Keratinocyte (primary cell): ENCODE data around the gene ATP8B1. TPM values are rescaled to one million over a fixed set of nuclear protein-coding genes. Genes with fewer than 3 reads are reported as not detected.
"Not testable (repeated sequence)": the region's sequence is repeated elsewhere in the genome, so short reads cannot be mapped to it uniquely, and the experiment has no call there.

ENCODE experiments used
- DNase-seq: peaks from one replicate; pipeline ENCODE4 v3.0.0-alpha.2; 2011; ENCODE audit warnings: low read depth, missing footprints, low spot score
- FAIRE-seq: peaks from 2 replicates; lab custom pipeline; 2011; peaks lifted over from hg19 to GRCh38; lab: Jason Lieb, UNC
- H2AFZ ChIP-seq: 2 replicates; pipeline ENCODE4 v1.6.0; 2012; ENCODE audit warnings: low read length, control low read depth, inconsistent platforms; ENCODE audit not compliant: control insufficient read depth
- H3K27ac ChIP-seq: 2 replicates; pipeline ENCODE4 v1.5.1; 2011; ENCODE audit warnings: low read length; ENCODE audit not compliant: control insufficient read depth, insufficient read depth
- H3K27me3 ChIP-seq: 3 replicates; pipeline ENCODE4 v1.6.0; 2011; ENCODE audit warnings: low read length; ENCODE audit not compliant: control insufficient read depth, insufficient read depth; ENCODE audit errors: extremely low read depth
- H3K36me3 ChIP-seq, 2 experiments: 2 replicates in 1 of 2; 3 replicates in 1 of 2; pipeline ENCODE4 v1.5.1; 2011; ENCODE audit warnings: low read length in 2 of 2, mild to moderate bottlenecking in 1 of 2; ENCODE audit not compliant: control insufficient read depth in 2 of 2, insufficient read depth in 2 of 2; ENCODE audit errors: extremely low read depth in 1 of 2
- H3K4me1 ChIP-seq: 3 replicates; pipeline ENCODE4 v1.5.1; 2011; ENCODE audit warnings: low read length; ENCODE audit not compliant: control insufficient read depth, insufficient read depth; ENCODE audit errors: extremely low read depth
- H3K4me2 ChIP-seq: 3 replicates; pipeline ENCODE4 v1.6.0; 2011; ENCODE audit warnings: low read depth, low read length; ENCODE audit not compliant: control insufficient read depth, insufficient read depth; ENCODE audit errors: extremely low read depth
- H3K4me3 ChIP-seq, 3 experiments: fragments of 200-600 bp in 1 of 3; sonication (generic) in 1 of 3; 2 replicates in 2 of 3; 3 replicates in 1 of 3; pipeline ENCODE4 v1.5.1; 2011 to 2016; ENCODE audit warnings: low read length in 3 of 3, mild to moderate bottlenecking in 3 of 3, control low read depth in 2 of 3, inconsistent platforms in 1 of 3, low read depth in 1 of 3, mixed read lengths in 1 of 3, mixed run types in 1 of 3, moderate library complexity in 1 of 3; ENCODE audit not compliant: control insufficient read depth in 2 of 3, insufficient read depth in 2 of 3; ENCODE audit errors: extremely low read depth in 1 of 3
- H3K79me2 ChIP-seq: 2 replicates; pipeline ENCODE4 v1.6.0; 2012; ENCODE audit warnings: low read length; ENCODE audit not compliant: control insufficient read depth, insufficient read depth
- H3K9ac ChIP-seq: 3 replicates; pipeline ENCODE4 v1.6.0; 2011; ENCODE audit warnings: low read length; ENCODE audit not compliant: control insufficient read depth, insufficient read depth; ENCODE audit errors: extremely low read depth
- H3K9me1 ChIP-seq: 3 replicates; pipeline ENCODE4 v1.6.0; 2011; ENCODE audit warnings: low read length; ENCODE audit not compliant: control insufficient read depth, insufficient read depth; ENCODE audit errors: extremely low read depth
- H3K9me3 ChIP-seq: 2 replicates; pipeline ENCODE4 v1.5.1; 2012; ENCODE audit warnings: low read depth, low read length; ENCODE audit not compliant: control insufficient read depth
- H4K20me1 ChIP-seq: 3 replicates; pipeline ENCODE4 v1.6.0; 2011; ENCODE audit warnings: low read length; ENCODE audit not compliant: control insufficient read depth, insufficient read depth; ENCODE audit errors: extremely low read depth
- EZH2 ChIP-seq: IDR thresholded peaks from one replicate; pipeline ENCODE4 v1.6.1; 2012; ENCODE audit warnings: inconsistent platforms, mild to moderate bottlenecking, low read length, moderate library complexity
- dilution Hi-C: fragments of 300-500 bp; cut with MboI; formaldehyde crosslinking; loops from one replicate; pipeline ENCODE4 v1.7.0; 2020; ENCODE audit warnings: low sequenced_read_pairs; ENCODE audit not compliant: extremely low pct_ligation_motif_present
- polyA plus RNA-seq, 5 experiments: library from polyadenylated mRNA; depleted of rRNA in 3 of 5; stranded (reverse) in 3 of 5; stranded (forward) in 1 of 5; unstranded in 1 of 5; fragments of >200 nt; gene quantifications; 1 replicate in 1 of 5; 2 replicates in 3 of 5; 3 replicates in 1 of 5; pipeline versions ENCODE4 v1.2.1 to v1.2.3, GENCODE V29; 2011 to 2012; ENCODE audit warnings: missing spikeins in 2 of 5, low read depth in 1 of 5, low replicate concordance in 1 of 5
- TF ChIP-seq, protein P1 (sequence below), 3 experiments: IDR thresholded peaks in 1 of 3; conservative IDR thresholded peaks in 1 of 3; optimal IDR thresholded peaks in 1 of 3; 2 replicates in 2 of 3; 3 replicates in 1 of 3; pipeline versions ENCODE3 to v1.5.1; 2011; ENCODE audit warnings: low read length in 3 of 3, mild to moderate bottlenecking in 3 of 3, moderate library complexity in 2 of 3, control low read depth in 1 of 3, inconsistent platforms in 1 of 3; ENCODE audit not compliant: insufficient read depth in 2 of 3; ENCODE audit errors: extremely low read depth in 1 of 3

Gene ATP8B1
- polyA plus RNA-seq, 1 donor (not counting 4 experiments of a cell fraction or from before 2014, with no cell fraction given), result 20.4 TPM

DNA sequence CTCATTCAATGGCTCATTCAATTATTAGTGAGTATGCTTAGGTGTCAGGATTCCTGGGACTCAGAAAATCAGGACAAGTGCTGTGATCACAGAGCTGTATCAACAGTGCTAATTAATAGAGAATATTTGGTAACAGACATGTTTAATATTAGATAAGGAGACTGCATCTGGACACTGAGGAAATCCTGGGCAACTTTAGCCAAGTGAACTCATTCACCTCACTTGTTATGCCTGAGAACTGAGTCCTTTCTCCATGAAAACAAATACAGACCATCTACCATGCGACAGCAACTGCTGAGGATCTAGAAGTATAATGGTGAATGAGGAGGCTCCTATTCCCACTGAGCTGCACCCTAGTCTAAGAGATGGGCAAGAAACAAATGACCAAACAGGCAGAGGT lies 23.1 kb upstream of the ATP8B1 start:
- Histone ChIP-seq H3K9ac (no peak overlapping the region), H3K4me3 (no peak overlapping the region), H3K9me3 (no peaks in the 10 kb centered on the region), H2AFZ (no peak overlapping the region), H3K27ac (no peak overlapping the region), H3K27me3 (no peaks in the 10 kb centered on the region), H3K9me1 (no peaks in the 10 kb centered on the region), H3K36me3 (no peaks in the 10 kb centered on the region), H3K79me2 (no peaks in the 10 kb centered on the region), H3K4me1 (no peaks in the 10 kb centered on the region), H4K20me1 (no peaks in the 10 kb centered on the region), H3K4me2 (no peak overlapping the region)
- no peak for TF ChIP-seq EZH2
- TF ChIP-seq, protein P1, sequence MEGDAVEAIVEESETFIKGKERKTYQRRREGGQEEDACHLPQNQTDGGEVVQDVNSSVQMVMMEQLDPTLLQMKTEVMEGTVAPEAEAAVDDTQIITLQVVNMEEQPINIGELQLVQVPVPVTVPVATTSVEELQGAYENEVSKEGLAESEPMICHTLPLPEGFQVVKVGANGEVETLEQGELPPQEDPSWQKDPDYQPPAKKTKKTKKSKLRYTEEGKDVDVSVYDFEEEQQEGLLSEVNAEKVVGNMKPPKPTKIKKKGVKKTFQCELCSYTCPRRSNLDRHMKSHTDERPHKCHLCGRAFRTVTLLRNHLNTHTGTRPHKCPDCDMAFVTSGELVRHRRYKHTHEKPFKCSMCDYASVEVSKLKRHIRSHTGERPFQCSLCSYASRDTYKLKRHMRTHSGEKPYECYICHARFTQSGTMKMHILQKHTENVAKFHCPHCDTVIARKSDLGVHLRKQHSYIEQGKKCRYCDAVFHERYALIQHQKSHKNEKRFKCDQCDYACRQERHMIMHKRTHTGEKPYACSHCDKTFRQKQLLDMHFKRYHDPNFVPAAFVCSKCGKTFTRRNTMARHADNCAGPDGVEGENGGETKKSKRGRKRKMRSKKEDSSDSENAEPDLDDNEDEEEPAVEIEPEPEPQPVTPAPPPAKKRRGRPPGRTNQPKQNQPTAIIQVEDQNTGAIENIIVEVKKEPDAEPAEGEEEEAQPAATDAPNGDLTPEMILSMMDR (optimal IDR thresholded peaks at IDR 0.05 in 1 of 3, IDR thresholded peaks at IDR 0.05 in 1 of 3, conservative IDR thresholded peaks at IDR 0.05 in 1 of 3; ENCODE audit: extremely low read depth in 1 of 3, insufficient read depth in 2 of 3, low read length in 3 of 3), result no peak
- DNase-seq (no peak), FAIRE-seq (no peak)
- dilution Hi-C loops, result no loop called here

DNA sequence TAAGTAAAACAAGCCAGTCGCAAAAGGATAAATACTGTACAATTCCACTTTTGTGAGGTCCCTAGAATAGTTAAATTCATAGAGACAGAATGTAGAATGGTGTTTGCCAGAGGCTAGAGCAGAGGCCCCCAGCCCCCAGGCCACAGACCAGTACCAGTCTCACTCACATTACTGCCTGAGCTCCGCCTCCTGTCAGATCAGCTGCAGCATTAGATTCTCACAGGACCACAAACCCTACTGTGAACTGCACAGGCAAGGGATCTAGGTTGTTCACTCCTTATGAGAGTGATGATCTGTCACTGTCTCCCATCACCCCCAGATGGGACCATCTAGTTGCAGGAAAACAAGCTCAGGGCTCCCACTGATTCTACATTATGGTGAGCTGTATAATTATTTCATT lies 17.5 kb upstream of the ATP8B1 start:
- H3K36me3 ChIP-seq, H3K9me1 ChIP-seq, FAIRE-seq, H2AFZ ChIP-seq, DNase-seq, H3K9me3 ChIP-seq, H4K20me1 ChIP-seq, H3K27ac ChIP-seq, H3K4me2 ChIP-seq, H3K27me3 ChIP-seq, H3K79me2 ChIP-seq, H3K4me3 ChIP-seq, dilution Hi-C loops, H3K9ac ChIP-seq: not testable (repeated sequence)
- peaks cover 13% of the 10 kb centered on the region for H3K4me1 ChIP-seq
